GM12864 (cell line): ENCODE results near the gene FUBP1.
"Not testable (repeated sequence)": the region's sequence is repeated elsewhere in the genome, so short reads cannot be mapped to it uniquely, and the experiment has no call there.

Source experiments
- DNase-seq: peaks from one replicate; pipeline ENCODE4 v3.0.0-alpha.2; 2011; ENCODE audit warnings: low read depth
- H3K4me3 ChIP-seq: 2 replicates; pipeline ENCODE4 v1.5.1; 2011; ENCODE audit warnings: mild to moderate bottlenecking, low read depth, low read length, control low read depth
- TF ChIP-seq, protein P1 (sequence below): IDR thresholded peaks from 2 replicates; pipeline ENCODE4 v1.5.1; 2011; ENCODE audit warnings: low read depth, mild to moderate bottlenecking, moderate library complexity, low read length, control low read depth, inconsistent platforms; ENCODE audit errors: missing control alignments

Gene FUBP1

GRCh38 chr1:77929806-77930205 is 49.1 kb downstream of the FUBP1 start:
- TF ChIP-seq, protein P1, sequence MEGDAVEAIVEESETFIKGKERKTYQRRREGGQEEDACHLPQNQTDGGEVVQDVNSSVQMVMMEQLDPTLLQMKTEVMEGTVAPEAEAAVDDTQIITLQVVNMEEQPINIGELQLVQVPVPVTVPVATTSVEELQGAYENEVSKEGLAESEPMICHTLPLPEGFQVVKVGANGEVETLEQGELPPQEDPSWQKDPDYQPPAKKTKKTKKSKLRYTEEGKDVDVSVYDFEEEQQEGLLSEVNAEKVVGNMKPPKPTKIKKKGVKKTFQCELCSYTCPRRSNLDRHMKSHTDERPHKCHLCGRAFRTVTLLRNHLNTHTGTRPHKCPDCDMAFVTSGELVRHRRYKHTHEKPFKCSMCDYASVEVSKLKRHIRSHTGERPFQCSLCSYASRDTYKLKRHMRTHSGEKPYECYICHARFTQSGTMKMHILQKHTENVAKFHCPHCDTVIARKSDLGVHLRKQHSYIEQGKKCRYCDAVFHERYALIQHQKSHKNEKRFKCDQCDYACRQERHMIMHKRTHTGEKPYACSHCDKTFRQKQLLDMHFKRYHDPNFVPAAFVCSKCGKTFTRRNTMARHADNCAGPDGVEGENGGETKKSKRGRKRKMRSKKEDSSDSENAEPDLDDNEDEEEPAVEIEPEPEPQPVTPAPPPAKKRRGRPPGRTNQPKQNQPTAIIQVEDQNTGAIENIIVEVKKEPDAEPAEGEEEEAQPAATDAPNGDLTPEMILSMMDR = no peak
- no peak for DNase-seq
- H3K4me3 ChIP-seq = no peak overlapping the region

GRCh38 chr1:77927414-77927813 is 51.5 kb downstream of the FUBP1 start:
- H3K4me3 ChIP-seq = peak overlapping the region; percentile 36
- TF ChIP-seq, protein P1 = no peak
- no peak for DNase-seq

GRCh38 chr1:77926561-77927357 is 52.1 kb downstream of the FUBP1 start:
- TF ChIP-seq, protein P1 = no peak
- H3K4me3 ChIP-seq = peak overlapping the region; percentile 36; the same call in 1 of the 2 replicates
- DNase-seq = peak; percentile 41

- DNase-seq = no peak
- TF ChIP-seq, protein P1 = no peak
- no peak overlapping the region for H3K4me3 ChIP-seq
These were observed 52.9 kb downstream of the FUBP1 start for GRCh38 chr1:77925956-77926355.

DNA sequence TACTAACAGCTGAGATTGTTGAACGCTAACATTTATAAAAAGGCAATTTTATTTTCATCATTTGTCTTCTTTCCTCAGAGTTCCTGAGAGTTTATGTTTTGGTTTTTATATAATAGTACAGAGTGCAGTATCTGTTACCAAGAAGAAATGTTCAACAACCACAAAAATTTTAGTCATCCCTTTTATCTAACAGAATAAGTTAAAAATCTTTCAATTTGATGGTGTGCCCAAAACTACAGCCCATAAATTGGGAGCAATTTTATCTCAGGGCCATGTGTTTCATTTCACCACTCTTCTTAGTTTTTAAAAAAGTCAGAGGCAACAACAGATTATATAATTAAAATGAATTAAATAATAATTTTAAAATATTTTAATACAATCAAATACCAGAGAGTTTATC is 53.4 kb downstream of the FUBP1 start:
- TF ChIP-seq, protein P1 = no peak
- no peak overlapping the region for H3K4me3 ChIP-seq
- no peak for DNase-seq

GRCh38 chr1:77918918-77919317 is 60.0 kb downstream of the FUBP1 start:
- not testable (repeated sequence) for DNase-seq, H3K4me3 ChIP-seq

- DNase-seq = no peak
- TF ChIP-seq, protein P1 = no peak
- no peak overlapping the region for H3K4me3 ChIP-seq
These were observed 68.8 kb downstream of the FUBP1 start for GRCh38 chr1:77910116-77910515.
